Ectodermal cell (in vitro differentiated cells): Measurements from ENCODE around the gene MAGI1.

Source experiments
- H3K27ac ChIP-seq: 2 replicates; pipeline ENCODE4 v1.7.0; 2013; ENCODE audit warnings: mild to moderate bottlenecking, low read depth, low read length; ENCODE audit not compliant: insufficient read depth, poor library complexity, severe bottlenecking
- H3K27me3 ChIP-seq: 2 replicates; pipeline ENCODE4 v1.7.0; 2013; ENCODE audit warnings: mild to moderate bottlenecking, low read length; ENCODE audit not compliant: insufficient read depth, control insufficient read depth, poor library complexity, severe bottlenecking
- H3K36me3 ChIP-seq: one replicate; pipeline ENCODE4 v1.7.0; 2013; ENCODE audit warnings: low read length; ENCODE audit not compliant: control insufficient read depth, insufficient read depth
- H3K4me1 ChIP-seq: one replicate; pipeline ENCODE4 v1.7.0; 2013; ENCODE audit warnings: low read length; ENCODE audit not compliant: control insufficient read depth, insufficient read depth
- H3K4me3 ChIP-seq: 2 replicates; pipeline ENCODE4 v1.7.0; 2013; ENCODE audit warnings: low read depth, low read length, control low read depth; ENCODE audit not compliant: insufficient read depth
- H3K9me3 ChIP-seq: 2 replicates; pipeline ENCODE4 v1.7.0; 2013; ENCODE audit warnings: mild to moderate bottlenecking, low read length, moderate library complexity; ENCODE audit not compliant: control insufficient read depth
- WGBS, 2 experiments: methylation state at CpG; one replicate each; pipeline ENCODE4 v1.1.7; 2013; ENCODE audit warnings: missing lambda C conversion rate in 2 of 2; 5-methylcytosine and 5-hydroxymethylcytosine counted together

The MAGI1 gene

GRCh38 chr3:65833761-65834505 is 204.8 kb downstream of the MAGI1 start:
- Histone ChIP-seq H3K27ac (no peak overlapping the region), H3K4me3 (no peak overlapping the region), H3K9me3 (no peaks in the 10 kb centered on the region), H3K36me3 (no peaks in the 10 kb centered on the region), H3K4me1 (no peaks in the 10 kb centered on the region), H3K27me3 (no peaks in the 10 kb centered on the region)
- WGBS, 2 experiments, result 79 to 84% methylated on average over 2 of the region's 2 CpGs

GRCh38 chr3:65831733-65832425 is 206.8 kb downstream of the MAGI1 start:
- Histone ChIP-seq H3K27ac (no peak overlapping the region), H3K36me3 (no peaks in the 10 kb centered on the region), H3K4me1 (no peaks in the 10 kb centered on the region), H3K9me3 (no peaks in the 10 kb centered on the region), H3K27me3 (no peaks in the 10 kb centered on the region), H3K4me3 (no peak overlapping the region)
- WGBS, 2 experiments, result 87 to 94% methylated on average over 3 of the region's 3 CpGs

GRCh38 chr3:65830948-65831732 is 207.6 kb downstream of the MAGI1 start:
- no peaks in the 10 kb centered on the region for H3K4me1 ChIP-seq
- no peak overlapping the region for H3K27ac ChIP-seq
- WGBS, 2 experiments, result 91 to 98% methylated on average over 6 of the region's 6 CpGs

GRCh38 chr3:65829228-65829627 is 209.5 kb downstream of the MAGI1 start:
- Histone ChIP-seq H3K4me3 (no peak overlapping the region), H3K9me3 (no peaks in the 10 kb centered on the region), H3K27me3 (no peaks in the 10 kb centered on the region), H3K36me3 (no peaks in the 10 kb centered on the region), H3K4me1 (no peaks in the 10 kb centered on the region), H3K27ac (no peak overlapping the region)
- 84 to 94% methylated on average over 3 of the region's 3 CpGs for WGBS, 2 experiments

More at GRCh38 chr3:65830948-65831732, 207.6 kb downstream of the MAGI1 start:
- H3K9me3 ChIP-seq, result no peaks in the 10 kb centered on the region
- H3K36me3 ChIP-seq, result no peaks in the 10 kb centered on the region
- no peaks in the 10 kb centered on the region for H3K27me3 ChIP-seq
- no peak overlapping the region for H3K4me3 ChIP-seq

- Histone ChIP-seq H3K4me3 (no peak overlapping the region), H3K27ac (no peak overlapping the region), H3K9me3 (no peaks in the 10 kb centered on the region), H3K36me3 (no peaks in the 10 kb centered on the region), H3K4me1 (no peaks in the 10 kb centered on the region), H3K27me3 (no peaks in the 10 kb centered on the region)
- 85 to 86% methylated on average over 6 of the region's 6 CpGs for WGBS, 2 experiments
Measured at GRCh38 chr3:65828706-65829105, 210.0 kb downstream of the MAGI1 start.

- H3K27me3 ChIP-seq, result no peaks in the 10 kb centered on the region
- H3K27ac ChIP-seq, result no peak overlapping the region
- H3K4me1 ChIP-seq, result no peaks in the 10 kb centered on the region
- no peaks in the 10 kb centered on the region for H3K36me3 ChIP-seq
- WGBS, 2 experiments, result 71 to 91% methylated on average over 1 to 2 of the region's 2 CpGs
- H3K9me3 ChIP-seq, result no peaks in the 10 kb centered on the region
- no peak overlapping the region for H3K4me3 ChIP-seq
Measured at GRCh38 chr3:65827076-65827475, 211.6 kb downstream of the MAGI1 start.

GRCh38 chr3:65824166-65824565 is 214.6 kb downstream of the MAGI1 start:
- no peaks in the 10 kb centered on the region for H3K4me1 ChIP-seq
- no peaks in the 10 kb centered on the region for H3K9me3 ChIP-seq
- H3K36me3 ChIP-seq, result no peaks in the 10 kb centered on the region
- no peaks in the 10 kb centered on the region for H3K27me3 ChIP-seq
- 84 to 90% methylated on average over 4 to 5 of the region's 5 CpGs for WGBS, 2 experiments
- H3K27ac ChIP-seq, result no peak overlapping the region
- no peak overlapping the region for H3K4me3 ChIP-seq

GRCh38 chr3:65820600-65820999 is 218.1 kb downstream of the MAGI1 start:
- 90 to 94% methylated on average over 1 of the region's 1 CpG for WGBS, 2 experiments
- H3K4me3 ChIP-seq, result no peak overlapping the region
- no peak overlapping the region for H3K27ac ChIP-seq
- no peaks in the 10 kb centered on the region for H3K9me3 ChIP-seq
- no peaks in the 10 kb centered on the region for H3K27me3 ChIP-seq
- peaks cover 11% of the 10 kb centered on the region for H3K4me1 ChIP-seq
- no peaks in the 10 kb centered on the region for H3K36me3 ChIP-seq

GRCh38 chr3:65819896-65820295 is 218.8 kb downstream of the MAGI1 start:
- no peaks in the 10 kb centered on the region for H3K36me3 ChIP-seq

GRCh38 chr3:65817553-65818126 is 221.1 kb downstream of the MAGI1 start:
- no peaks in the 10 kb centered on the region for H3K27me3 ChIP-seq
- H3K4me1 ChIP-seq, result peaks cover 18% of the 10 kb centered on the region
- no peak overlapping the region for H3K27ac ChIP-seq
- H3K4me3 ChIP-seq, result no peak overlapping the region
- H3K36me3 ChIP-seq, result no peaks in the 10 kb centered on the region
- 87 to 95% methylated on average over 2 to 3 of the region's 3 CpGs for WGBS, 2 experiments
- H3K9me3 ChIP-seq, result no peaks in the 10 kb centered on the region

More at GRCh38 chr3:65819896-65820295, 218.8 kb downstream of the MAGI1 start:
- Histone ChIP-seq H3K27me3 (no peaks in the 10 kb centered on the region), H3K27ac (no peak overlapping the region), H3K4me1 (peaks cover 17% of the 10 kb centered on the region), H3K9me3 (no peaks in the 10 kb centered on the region), H3K4me3 (no peak overlapping the region)
